ENCODE results near the gene ERN1. TPM values are rescaled to one million over a fixed set of nuclear protein-coding genes. Genes with fewer than 3 reads are reported as not detected.

ERN1 gene
- polyA plus RNA-seq, 3 donors = 11.0 to 27.5 (median 13.7) TPM

DNA sequence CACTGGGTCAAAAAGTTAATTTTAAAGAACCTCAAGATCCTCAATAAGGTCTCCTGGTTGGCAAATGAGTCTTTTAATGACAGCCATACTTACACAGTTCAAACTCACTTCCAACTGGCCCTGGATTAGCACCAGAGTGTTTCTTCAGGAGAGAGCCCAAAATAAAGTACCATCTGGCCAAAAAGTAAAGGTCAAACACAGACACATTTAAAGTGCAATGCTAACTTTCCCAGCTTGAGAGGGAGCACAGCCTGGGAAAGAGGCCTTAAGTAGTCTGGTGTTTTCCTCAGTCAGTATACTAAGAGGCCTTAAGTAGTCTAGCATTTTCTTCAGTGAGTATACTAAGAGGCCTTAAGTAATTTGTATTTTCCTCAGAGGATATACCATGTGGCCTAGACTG, 46.6 kb upstream of the ERN1 start:
- Mint-ChIP-seq H3K27me3 (ENCODE audit: low read depth in 3 of 3) (no peaks in the 10 kb centered on the region), H3K4me1 (peaks cover 75% of the 10 kb centered on the region)

DNA sequence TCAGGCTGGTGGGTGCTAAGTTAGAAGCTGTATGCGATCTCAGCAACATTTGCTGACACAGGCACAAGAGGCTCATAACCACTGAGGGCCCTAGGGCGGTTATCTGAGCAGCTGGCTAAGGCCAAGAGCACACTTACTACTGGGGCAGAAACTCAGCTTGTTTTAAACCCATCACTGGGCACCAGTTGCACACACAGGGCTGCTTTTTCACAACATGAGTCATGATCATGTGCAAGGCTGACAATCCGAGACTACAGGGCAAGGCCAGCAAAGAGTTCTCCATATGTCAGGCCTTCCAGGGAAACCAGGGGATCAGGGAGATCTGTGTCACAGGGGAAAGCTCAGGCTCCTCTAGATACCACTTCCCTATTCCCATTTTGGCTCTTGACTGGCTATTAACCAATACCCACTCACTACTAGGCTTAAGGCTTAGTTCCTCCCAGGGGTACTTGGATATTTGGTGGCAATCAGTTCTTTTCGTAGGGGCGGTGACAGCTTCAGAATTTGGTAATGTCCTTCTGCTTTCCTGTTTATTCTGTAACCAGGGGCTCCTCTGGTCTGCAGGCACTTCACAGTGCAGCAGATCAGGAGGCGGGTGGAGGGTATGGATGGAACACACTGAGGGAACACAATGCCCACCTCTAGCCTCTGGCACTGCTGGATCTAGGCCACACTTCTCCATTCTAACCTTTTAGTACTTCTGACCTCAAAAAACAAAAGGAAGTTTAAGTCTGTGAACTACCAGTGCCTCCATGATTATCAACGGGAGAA, 44.9 kb upstream of the ERN1 start:
- H3K79me2 ChIP-seq (ENCODE audit: insufficient read depth, low read length) = peaks cover 56% of the 10 kb centered on the region
- peak overlapping the region; percentile 51 for H3K4me2 ChIP-seq (replicated peaks; ENCODE audit: extremely low read depth, low read length, poor library complexity, severe bottlenecking)
- no peaks in the 10 kb centered on the region for H3K9me3 ChIP-seq (replicated peaks in 1 of 2; ENCODE audit: control insufficient read depth in 1 of 2, insufficient read depth in 1 of 2, low read length in 2 of 2)
- intact Hi-C loops (cut with micrococcal nuclease) = loop anchor here in 1 of 2 donors (5.0 kb wide), 1 partner anchor 87 kb away; the partner anchor contains the start of gene TEX2
- Mint-ChIP-seq H3K27ac (peak overlapping the region; percentile 95 to 99 (median 98)), H3K4me3 (peak overlapping the region; percentile 60 to 73), H3K27me3 (ENCODE audit: low read depth in 3 of 3) (no peaks in the 10 kb centered on the region), H3K36me3 (peaks cover 22 to 39% of the 10 kb centered on the region in 2 donors), H3K4me1 (peaks cover 59% of the 10 kb centered on the region), H3K9me3 (peaks cover 0 to 5% (median 3%) of the 10 kb centered on the region in 7 donors)
- DNase-seq = peak; percentile 95 to 99 (median 98)
- peaks cover 7 to 17% of the 10 kb centered on the region in 2 donors for H3K36me3 ChIP-seq (replicated peaks in 1 of 2; ENCODE audit: control insufficient read depth in 1 of 2, insufficient read depth in 2 of 2, low read length in 2 of 2)
- peak overlapping the region; percentile 32 for H2AFZ ChIP-seq (ENCODE audit: insufficient read depth, low read depth, low read length, poor library complexity, severe bottlenecking)
- no peaks in the 10 kb centered on the region for H4K20me1 ChIP-seq (ENCODE audit: insufficient read depth, low read length)
- H3K4me3 ChIP-seq (replicated peaks in 1 of 3; ENCODE audit: low read depth in 2 of 3, low read length in 3 of 3) = peak overlapping the region in 1 of 3 experiments; percentile 54
- H3K9ac ChIP-seq (ENCODE audit: insufficient read depth, low read length, poor library complexity, severe bottlenecking) = peak overlapping the region; percentile 55
- WGBS (ENCODE audit: insufficient coverage) = 33% methylated on average over 5 of the region's 7 CpGs
- H3K27me3 ChIP-seq (ENCODE audit: control insufficient read depth in 2 of 2, insufficient read depth in 2 of 2, low read length in 2 of 2) = no peaks in the 10 kb centered on the region
- peak overlapping the region; percentile 82 to 94 for H3K27ac ChIP-seq (ENCODE audit: low read depth in 1 of 2, low read length in 2 of 2)
- peaks cover 59 to 66% of the 10 kb centered on the region in 2 donors for H3K4me1 ChIP-seq (ENCODE audit: control insufficient read depth in 1 of 2, insufficient read depth in 2 of 2, low read length in 2 of 2)
- TF ChIP-seq, protein P1, sequence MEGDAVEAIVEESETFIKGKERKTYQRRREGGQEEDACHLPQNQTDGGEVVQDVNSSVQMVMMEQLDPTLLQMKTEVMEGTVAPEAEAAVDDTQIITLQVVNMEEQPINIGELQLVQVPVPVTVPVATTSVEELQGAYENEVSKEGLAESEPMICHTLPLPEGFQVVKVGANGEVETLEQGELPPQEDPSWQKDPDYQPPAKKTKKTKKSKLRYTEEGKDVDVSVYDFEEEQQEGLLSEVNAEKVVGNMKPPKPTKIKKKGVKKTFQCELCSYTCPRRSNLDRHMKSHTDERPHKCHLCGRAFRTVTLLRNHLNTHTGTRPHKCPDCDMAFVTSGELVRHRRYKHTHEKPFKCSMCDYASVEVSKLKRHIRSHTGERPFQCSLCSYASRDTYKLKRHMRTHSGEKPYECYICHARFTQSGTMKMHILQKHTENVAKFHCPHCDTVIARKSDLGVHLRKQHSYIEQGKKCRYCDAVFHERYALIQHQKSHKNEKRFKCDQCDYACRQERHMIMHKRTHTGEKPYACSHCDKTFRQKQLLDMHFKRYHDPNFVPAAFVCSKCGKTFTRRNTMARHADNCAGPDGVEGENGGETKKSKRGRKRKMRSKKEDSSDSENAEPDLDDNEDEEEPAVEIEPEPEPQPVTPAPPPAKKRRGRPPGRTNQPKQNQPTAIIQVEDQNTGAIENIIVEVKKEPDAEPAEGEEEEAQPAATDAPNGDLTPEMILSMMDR (IDR thresholded peaks at IDR 0.05) = no peak

More for the DNA sequence above, 46.6 kb upstream of the ERN1 start:
- H2AFZ ChIP-seq (ENCODE audit: insufficient read depth, low read depth, low read length, poor library complexity, severe bottlenecking) = no peak overlapping the region
- no peaks in the 10 kb centered on the region for H3K27me3 ChIP-seq (ENCODE audit: control insufficient read depth in 2 of 2, insufficient read depth in 2 of 2, low read length in 2 of 2)
- intact Hi-C loops (cut with micrococcal nuclease) = loop anchor here in 1 of 2 donors (5.0 kb wide), 1 partner anchor 86 kb away; the partner anchor contains the start of gene TEX2
- H3K4me2 ChIP-seq (replicated peaks; ENCODE audit: extremely low read depth, low read length, poor library complexity, severe bottlenecking) = no peak overlapping the region
- H3K9ac ChIP-seq (ENCODE audit: insufficient read depth, low read length, poor library complexity, severe bottlenecking) = no peak overlapping the region
- H3K9me3 ChIP-seq (replicated peaks in 1 of 2; ENCODE audit: control insufficient read depth in 1 of 2, insufficient read depth in 1 of 2, low read length in 2 of 2) = no peaks in the 10 kb centered on the region
- Mint-ChIP-seq H3K4me3 (no peak overlapping the region), H3K9me3 (peaks cover 0 to 5% (median 3%) of the 10 kb centered on the region in 7 donors), H3K36me3 (peaks cover 7 to 23% of the 10 kb centered on the region in 2 donors), H3K27ac (peak overlapping the region; percentile 69 to 99 (median 98))
- no peaks in the 10 kb centered on the region for H4K20me1 ChIP-seq (ENCODE audit: insufficient read depth, low read length)
- TF ChIP-seq, protein P1 (IDR thresholded peaks at IDR 0.05) = no peak
- H3K4me1 ChIP-seq (ENCODE audit: control insufficient read depth in 1 of 2, insufficient read depth in 2 of 2, low read length in 2 of 2) = peaks cover 75 to 83% of the 10 kb centered on the region in 2 donors
- H3K4me3 ChIP-seq (replicated peaks in 1 of 3; ENCODE audit: low read depth in 2 of 3, low read length in 3 of 3) = no peak overlapping the region
- DNase-seq = no peak
- peaks cover 0 to 2% of the 10 kb centered on the region in 2 donors for H3K36me3 ChIP-seq (replicated peaks in 1 of 2; ENCODE audit: control insufficient read depth in 1 of 2, insufficient read depth in 2 of 2, low read length in 2 of 2)
- peaks cover 47% of the 10 kb centered on the region for H3K79me2 ChIP-seq (ENCODE audit: insufficient read depth, low read length)
- H3K27ac ChIP-seq (ENCODE audit: low read depth in 1 of 2, low read length in 2 of 2) = peak overlapping the region in 1 of 2 donors; percentile 94
